GM21576 (cell line): ENCODE data around the gene RHEB.
"Not testable (repeated sequence)": the region's sequence is repeated elsewhere in the genome, so short reads cannot be mapped to it uniquely, and the experiment has no call there.

Source experiments
- ATAC-seq: cut with Tn5 transposase; IDR thresholded peaks from one replicate; pipeline ENCODE4 v1.9.1; 2021; ENCODE audit warnings: mild to moderate bottlenecking, moderate library complexity; ENCODE audit not compliant: unreplicated experiment

The RHEB gene

DNA sequence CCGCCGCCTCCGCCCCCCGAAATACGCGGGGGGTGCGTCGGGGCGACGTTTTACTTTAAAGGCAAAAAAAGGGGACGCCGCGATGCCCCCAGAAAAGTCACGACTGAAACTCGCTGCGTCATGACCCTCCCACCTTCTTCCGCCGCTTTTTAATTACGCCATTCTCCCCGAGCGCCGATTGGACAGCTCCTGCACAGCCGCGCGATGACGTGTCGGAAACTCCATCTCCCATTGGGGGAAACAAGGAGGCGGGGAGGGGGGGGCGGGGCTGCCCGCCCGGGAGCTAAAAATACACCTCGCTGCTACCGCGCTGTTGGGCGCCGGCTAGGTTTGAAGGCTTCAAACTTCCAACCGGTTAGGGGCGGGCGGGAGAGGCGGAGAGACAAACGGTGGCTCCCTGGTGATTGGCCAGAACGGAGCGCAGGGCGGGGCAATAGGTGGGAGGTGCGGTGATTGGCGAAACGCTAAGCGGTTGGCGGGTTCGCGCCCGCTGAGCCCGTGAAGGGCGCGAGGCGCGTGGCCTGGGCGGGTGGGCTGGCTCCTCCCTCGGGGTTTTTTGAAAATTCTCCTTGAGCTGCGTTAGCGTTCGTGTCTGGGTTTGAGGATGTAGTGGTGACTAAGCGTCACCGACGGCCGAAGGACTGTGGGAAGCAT, at the start of gene RHEB:
Gene RHEB, minus strand, starts transcription at position 131 of the 654 bp plus-strand sequence. CDS start 384 bp downstream, outside the sequence.
- peak; percentile 75 for ATAC-seq

DNA sequence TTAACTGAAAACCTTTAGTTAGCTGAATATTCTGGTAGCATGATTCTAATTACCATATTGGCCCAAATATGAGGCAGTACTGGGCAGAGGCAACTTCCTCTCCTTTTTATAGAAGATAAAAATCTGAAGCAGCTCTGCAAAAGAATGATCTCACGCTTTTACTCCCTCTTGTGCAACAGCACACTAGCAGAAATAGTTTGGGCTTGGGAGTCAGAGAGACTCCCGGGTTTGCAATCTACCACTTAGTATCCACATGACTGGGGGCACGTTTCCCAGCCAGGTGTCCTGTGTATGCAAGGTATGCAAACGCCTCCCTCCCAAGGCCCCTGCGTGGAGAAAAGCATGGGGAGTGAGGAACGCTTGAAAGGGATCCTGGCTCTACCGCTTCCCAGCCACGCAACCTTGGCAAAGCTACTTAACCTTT, 47.2 kb upstream of the RHEB start:
- no peak for ATAC-seq

DNA sequence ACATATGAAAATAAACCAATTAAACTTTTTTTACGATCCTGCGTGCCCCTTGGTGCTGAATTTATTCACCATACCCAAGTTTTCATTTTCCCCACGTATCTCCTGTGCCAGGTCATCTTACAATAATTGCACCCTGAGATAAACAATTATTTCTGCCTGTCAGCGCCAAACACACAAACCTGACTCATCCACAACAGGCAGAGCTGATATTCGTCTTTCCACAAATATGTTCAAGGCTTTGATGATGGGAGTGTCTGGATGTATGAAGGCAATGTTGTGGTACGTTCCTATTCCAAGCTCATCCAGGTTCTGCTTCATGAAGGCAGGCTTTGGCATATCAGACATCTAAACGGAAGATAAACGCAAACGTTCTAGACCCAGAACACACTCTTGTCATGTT, 45.8 kb upstream of the RHEB start:
- ATAC-seq, result no peak

DNA sequence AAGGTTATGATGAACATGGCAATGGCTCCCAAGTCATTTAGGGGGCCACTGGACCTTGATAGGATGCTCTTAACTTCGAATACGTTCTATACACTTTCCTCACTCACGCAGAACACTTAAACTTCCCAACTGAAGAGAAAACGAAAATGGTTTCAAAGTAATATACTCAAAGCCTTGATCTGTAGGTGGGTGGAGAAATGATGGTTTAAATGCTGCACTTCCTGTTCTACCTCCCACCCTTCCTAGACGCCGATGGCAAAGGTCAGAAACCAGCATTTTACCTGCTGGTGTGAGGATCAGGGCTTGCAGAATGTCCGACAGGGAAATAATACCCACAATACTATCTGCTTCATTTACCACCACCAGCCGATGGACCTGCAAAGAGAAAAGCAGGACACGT, 40.5 kb upstream of the RHEB start:
- ATAC-seq, result no peak

- no peak for ATAC-seq
Observed at GRCh38 chr7:151559557-151560183, 40.0 kb upstream of the RHEB start.

DNA sequence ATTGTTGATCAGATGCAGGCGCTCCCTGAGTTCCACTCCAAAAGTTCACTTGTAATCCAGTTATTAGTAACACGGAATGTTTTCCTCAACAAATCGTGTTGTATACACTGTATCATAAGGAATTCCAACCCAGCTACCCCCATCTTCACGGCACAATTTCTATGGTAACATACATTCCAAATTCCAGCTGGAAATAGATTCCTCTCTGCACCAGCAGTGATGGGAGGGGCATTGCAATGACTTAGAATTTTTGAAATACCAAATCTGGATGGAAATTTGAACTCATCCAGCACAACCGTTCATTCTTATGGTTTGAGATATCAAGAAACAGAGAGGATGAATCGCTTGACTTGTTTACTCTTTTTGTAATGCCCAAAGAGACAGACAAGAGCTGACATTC, 38.9 kb upstream of the RHEB start:
- ATAC-seq, result no peak

GRCh38 chr7:151556592-151556991, 36.9 kb upstream of the RHEB start:
- no peak for ATAC-seq

DNA sequence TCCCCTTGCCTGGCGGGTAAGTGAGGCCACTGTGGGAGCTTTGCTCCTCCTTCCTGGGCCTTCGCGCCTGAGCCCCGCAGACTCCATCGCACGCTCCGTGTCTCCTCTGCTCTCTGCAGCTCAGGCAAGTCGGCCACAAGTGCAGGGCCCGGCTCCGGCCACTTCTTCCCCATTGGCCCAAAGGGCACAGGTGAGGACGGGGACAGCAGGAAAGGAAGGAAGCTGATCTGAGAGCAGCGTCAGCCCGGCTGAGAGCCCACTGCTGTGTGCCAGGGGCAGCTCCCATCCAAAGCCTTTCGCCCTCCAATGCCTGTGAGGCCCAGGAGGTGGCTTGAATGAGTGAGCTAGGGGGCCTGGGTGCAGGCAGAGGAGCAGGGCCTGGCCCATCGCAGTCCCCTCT, 33.7 kb upstream of the RHEB start:
- ATAC-seq, result no peak

DNA sequence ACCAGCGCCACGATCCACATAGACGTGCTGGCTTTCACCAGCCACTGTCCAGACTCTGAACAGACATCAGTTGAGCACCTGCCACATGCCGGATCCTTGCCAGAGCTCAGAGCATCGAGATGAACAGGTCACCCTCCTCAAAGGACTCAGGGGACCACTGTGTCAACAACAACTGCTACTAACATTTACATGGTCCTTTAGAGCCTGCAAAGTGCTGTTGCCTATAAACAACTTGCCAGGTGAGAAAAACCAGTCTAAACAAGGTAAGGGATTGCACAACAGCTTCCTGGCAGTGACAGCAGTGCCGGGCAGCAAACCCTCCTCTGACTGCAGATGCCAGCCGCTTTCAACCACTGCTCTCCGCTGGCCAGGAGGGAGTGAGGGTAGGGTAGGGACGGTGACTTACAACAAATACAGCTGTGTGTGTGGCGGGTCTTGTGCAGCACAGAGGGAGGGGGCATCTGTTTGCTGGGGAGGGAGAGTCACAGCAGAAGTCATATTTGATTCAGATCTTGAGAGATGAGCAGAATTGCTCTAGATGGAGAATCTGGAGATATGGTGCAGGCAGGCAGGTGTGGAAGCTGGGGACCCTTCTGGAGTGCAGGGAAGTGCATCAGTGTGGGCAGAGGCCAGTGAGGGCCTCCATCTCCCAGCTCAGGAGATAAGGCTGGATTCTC, 32.8 kb upstream of the RHEB start:
- no peak for ATAC-seq

DNA sequence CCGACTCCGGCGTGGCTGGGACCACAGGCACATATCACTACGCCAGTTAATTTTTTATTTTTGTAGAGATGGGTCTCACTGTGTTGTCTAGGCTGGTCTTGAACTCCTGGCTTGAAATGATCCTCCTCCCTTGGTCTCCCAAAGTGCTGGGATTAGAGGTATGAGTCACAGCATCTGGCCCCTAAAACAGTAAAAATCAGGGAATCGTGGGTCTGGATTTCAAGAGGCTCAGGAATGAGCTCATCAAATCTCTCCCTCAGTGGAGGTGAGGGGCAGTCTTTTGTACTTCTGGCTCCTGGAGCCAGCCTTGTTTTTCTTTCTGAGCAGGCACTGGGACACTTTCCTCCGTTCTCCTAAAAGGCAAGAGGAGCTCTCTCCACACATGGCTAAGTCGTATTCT, 32.1 kb upstream of the RHEB start:
- ATAC-seq, result no peak

DNA sequence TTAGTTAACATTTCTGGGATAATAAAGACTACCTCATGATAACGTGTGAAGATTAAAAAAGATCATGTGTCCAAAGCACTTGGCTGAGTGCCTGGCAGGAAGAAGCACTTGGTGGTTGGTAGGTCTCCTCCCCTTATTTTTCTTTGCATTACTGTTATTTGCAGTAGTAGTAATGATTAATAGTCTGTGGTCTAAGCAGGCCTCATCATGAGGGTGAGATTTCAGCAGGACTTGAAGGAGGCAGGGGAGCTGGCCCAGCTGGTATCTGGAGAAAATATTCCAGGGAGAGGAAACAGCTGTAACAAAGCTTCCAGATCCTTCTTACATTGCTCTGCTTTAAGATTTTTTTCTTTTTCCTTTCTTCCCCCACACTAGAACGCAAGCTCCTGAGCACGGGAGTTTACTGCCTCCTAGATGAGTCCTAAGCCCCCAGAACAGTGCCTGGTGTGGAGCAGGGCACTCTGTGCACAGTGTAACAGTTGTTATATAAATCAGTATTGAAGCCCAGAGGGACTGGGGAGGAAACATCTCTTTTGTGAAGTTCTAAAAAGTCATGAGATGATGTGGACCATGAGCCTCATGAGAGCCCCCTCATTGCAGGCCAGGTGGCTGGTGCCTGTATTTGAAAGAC, 31.1 kb upstream of the RHEB start:
- ATAC-seq, result no peak

DNA sequence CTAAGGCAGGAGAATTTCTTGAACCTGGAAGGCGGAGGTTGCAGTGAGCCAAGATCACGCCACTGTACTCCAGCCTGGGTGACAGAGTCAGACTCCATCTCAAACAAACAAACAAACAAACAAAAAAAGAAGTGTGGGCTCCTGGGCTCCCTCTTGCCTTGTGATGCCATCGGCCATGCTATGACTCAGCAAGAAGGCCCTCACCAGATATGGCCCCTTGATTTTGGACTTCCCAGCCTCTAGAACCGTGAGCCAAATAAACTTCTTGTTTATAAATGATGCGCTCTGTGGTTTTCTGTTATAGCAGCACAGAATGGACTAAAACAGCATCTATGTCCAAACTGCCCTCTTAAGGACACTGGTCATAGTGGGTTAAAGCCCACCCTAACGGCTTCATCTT, 29.9 kb upstream of the RHEB start:
- no peak for ATAC-seq

- ATAC-seq, result no peak
Observed at GRCh38 chr7:151549083-151549482, 29.4 kb upstream of the RHEB start.

GRCh38 chr7:151544183-151544582, 24.5 kb upstream of the RHEB start:
- no peak for ATAC-seq

DNA sequence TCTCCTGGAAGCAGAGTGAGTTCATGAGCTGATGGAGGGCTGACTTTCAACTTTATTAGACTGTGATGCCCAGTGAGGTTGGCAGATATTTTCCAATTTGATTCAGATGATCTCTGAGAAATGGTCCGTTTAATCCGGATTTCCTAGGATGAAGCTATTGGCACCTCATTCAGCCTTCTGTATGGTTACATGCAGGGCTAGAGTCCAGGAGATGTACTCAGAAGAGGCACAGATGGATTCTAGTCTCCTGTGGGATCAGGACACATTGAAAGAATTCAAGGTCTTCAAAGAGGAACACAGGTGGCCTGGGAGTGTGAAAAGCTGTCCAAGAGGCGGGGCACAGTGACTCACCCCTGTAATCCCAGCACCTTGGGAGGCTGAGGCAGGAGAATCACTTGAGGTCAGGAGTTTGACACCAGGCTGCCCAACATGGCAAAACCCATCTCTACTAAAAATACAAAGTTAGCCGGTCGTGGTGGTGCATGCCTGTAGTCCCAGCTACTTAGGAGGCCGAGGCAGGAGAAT, 23.0 kb upstream of the RHEB start:
- ATAC-seq, result no peak

DNA sequence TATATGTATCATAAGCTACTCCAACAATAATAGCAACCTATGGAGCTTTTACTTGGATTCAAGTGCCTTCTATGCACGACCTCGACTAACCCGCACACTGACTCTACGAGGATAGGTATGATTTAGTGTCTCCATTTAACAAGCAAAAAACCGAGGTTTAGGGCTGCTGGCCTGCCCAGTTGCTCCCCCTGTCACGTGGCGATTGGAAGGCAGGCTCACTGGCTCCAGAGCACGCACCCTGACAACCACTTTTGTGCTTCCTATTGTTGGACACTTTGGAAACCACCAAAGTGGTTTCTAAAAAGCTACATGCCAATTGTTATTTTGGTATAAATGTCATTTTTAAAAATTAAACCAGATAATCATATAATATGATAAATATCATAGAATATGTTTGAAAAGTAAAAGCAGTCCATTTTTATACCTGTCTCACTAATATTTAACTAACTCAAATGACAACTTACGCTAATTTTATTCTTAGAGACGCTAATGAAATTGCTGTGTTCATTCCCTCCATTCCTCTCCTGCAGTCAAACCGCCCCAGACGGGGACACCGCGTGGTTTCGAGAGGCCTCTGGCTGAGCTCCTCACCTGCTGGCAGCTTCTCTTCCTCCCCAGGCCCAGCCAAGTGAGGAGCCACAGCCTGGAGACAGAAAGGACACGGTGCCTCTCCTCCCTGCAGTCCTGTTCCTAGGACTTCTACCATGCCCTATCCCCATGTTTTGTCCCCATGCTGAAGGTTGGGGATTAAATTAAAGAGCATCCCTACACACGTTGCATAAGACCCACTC, 22.2 kb upstream of the RHEB start:
- no peak for ATAC-seq

DNA sequence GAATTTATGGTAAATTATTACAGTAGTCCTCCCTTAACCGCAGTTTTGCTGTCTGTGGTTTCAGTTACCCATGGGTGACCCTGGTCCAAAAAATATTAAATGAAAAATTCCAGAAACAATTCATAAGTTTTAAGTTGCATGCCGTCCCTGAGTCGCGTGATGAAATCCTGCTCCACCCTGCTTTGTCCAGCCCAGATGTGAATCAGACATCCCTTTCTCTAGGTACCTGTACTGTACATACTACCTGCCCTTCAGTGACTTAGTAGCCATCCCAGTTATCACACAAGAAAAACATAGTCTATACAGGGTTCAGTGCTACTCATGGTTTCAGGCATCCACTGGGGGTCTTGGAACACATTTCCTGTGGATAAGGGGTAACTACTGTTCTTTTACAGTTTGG, 20.5 kb upstream of the RHEB start:
- ATAC-seq, result no peak

GRCh38 chr7:151539088-151539671, 19.5 kb upstream of the RHEB start:
- ATAC-seq, result peak; percentile 58

DNA sequence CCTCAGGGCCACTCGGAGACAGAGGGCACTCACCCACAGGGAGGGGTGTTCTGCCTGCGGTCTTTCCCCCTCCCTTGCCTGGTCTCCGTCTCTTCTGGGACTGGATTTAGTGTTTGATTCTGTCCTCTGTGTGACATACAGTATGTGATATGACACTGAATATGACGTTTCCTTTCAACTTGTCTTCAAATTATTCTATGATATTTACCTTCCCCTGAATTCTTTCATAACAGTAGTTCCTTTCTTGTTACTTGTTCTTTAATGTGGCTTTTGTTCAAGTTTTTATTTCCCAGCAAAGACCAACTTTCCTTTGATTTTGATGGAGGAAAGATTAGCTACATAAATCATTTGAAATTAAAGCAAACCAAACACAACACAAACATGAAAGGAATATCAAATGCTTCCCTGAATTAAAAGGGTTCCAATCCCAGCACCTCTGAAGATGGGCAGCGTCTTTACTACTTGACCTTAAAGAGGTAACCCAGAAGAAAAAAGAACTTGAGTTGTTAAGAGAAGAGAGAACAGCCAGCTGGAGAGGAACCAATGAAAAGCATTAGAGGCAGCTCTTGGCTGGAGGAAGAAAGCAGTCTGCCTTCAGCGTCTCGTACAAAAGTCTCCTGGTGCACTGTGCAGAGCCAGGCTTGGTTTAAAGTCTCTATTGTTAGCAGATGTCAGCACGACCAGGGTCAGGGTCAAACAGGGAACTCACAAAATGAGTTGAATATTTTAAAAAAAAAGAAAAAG, 18.3 kb upstream of the RHEB start:
- no peak for ATAC-seq

DNA sequence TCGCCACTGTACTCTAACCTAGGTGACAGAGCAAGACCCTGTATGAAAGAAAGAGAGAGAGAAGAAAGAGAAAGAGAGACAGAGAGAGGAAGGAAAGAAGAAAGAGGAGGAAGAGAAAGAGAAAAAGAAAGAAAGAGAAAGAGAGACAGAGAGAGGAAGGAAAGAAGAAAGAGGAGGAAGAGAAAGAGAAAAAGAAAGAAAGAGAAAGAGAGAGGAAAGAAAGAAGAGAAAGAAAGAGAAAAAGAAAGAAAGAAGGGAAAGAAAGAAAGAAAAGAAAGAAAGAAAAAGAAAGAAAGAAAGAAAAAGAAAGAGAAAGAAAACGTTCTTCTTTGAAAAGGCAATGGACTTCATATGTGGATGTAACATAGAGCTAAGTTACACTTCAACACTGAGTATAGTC, 16.5 kb upstream of the RHEB start:
- ATAC-seq, result not testable (repeated sequence)
